Superior temporal gyrus (tissue), 1 donor: ENCODE data around the gene NT5C3B.

Experiments
- DNase-seq: peaks from one replicate; pipeline ENCODE4 v3.0.0-alpha.2; 2016; ENCODE audit errors: extremely low spot score

The NT5C3B gene

DNA sequence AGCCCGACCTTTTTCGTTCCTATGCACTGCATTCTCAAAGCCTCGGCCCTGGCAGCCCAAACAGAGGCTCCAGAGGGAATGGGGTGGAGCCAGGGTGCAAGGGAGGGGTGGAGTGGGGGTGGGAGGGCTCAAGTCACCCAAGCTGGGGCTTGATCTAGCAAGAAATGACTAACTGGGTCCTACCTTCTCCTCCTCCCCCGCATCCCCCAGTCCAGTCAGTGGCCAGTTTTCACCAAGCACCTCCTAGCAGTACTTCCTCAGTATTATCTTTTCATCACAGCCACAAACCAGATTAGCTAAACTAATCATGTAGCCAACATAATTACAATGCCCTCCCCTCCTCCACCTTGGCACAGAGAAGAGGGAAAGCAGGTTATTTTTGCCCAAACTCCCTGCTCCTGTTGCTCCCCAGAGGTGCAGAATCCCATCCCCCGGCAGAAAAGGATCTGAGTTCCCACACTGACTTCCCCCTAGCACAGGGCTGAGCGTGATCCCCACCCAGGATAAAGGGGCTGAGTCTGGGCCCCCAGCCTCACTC is 51.8 kb downstream of the NT5C3B start:
- DNase-seq, result no peak

DNA sequence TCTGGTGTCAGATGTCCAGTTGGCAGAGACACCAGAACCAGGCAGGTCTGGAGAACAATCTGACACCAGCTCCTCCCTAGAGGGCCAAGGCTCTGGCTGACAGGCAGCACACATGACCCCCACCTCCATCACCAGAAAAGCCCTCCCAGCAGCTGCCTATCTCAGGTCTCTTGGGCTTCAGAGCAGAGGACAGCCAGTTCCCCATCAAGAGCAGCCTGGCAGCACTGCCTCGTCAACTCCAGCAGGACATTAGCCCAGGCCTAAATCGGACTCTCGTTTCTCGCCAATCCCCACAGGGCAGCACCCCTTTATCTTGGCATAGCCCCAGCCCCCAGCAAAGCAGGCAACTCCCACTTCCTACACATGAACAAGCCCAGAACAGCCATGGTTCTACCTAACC is 53.9 kb downstream of the NT5C3B start:
- DNase-seq, result no peak

DNA sequence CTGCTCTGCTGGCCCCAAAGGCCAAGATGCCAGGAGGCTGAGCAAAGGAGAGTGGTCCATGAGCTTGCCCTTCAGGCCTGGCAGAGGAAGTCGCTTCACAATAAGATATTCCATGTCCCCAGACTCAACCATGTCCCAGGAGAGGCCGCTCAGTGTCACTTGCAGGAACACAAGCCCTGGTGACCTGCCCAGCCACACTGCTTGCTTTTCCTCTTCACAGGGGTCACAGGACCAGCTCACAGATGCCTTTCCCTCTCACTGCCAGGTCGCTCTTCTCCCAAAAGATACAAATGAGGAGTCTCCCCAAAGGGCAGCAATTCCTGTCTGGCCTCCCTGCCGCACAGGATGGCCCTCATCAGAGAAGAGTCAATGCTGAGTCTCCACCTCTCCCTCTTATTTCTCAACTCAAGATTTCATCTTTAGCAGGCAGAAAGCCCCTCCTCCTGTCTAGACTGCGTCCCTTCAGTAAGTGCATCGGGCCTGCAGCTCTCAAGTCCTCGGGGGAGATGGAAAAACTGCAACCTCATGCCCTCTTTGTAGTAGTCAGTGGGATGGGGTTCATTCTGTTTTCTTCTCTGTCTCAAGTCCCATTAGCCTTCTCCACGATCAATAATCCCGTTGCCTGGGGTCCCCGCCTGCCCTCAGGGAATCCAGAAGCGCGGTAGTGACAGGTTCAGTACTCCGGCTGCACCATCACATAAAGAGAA is 54.5 kb downstream of the NT5C3B start:
- DNase-seq, result no peak

DNA sequence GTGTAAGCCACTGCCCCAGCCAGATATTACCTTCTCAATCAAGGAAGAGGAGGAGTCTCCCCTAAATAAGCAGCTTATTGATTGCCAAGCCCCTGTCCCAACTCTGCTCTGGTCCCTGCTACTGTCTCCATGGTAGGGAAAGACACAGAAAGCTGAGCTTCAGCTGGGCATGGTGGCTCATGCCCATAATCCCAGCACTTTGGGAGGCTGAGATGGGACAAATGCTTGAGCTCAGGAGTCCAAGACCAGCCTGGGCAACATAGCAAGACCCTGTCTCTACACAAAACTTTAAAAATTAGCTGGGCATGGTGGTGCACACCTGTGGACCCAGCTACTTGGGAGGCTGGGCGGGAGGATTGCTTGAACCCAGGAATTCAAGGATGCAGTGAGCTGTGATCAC is 56.1 kb downstream of the NT5C3B start:
- DNase-seq, result no peak

DNA sequence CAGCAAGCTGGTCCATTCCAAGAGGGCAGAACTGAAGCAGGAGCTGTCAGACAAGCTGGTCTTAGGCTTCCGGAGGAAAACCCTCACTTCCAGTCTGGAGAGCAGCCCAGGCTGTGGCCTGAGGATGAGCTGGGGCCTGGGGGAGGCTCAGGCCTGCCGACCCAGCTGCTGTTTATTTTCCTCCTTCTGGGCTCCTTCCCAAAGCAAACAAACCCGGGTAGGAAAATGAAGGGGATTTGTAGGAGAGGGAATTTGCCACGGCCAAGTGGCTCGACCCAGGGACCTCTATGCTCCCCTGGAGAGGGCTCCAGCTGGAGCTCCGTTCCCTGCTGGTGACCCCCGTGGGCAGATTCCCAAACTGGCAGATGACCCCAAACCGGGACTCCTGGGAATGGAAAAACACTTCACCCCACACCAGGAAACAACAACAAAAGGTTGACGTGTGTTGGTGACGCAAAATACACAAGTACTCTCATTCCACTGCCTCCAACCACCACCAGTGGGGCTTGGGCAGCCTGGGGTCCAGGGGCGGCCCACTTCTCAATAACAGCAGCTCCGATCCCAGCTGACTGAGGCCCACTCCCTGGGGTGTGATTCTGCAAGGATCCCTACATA is 58.4 kb downstream of the NT5C3B start:
- peak; percentile 38 for DNase-seq

DNA sequence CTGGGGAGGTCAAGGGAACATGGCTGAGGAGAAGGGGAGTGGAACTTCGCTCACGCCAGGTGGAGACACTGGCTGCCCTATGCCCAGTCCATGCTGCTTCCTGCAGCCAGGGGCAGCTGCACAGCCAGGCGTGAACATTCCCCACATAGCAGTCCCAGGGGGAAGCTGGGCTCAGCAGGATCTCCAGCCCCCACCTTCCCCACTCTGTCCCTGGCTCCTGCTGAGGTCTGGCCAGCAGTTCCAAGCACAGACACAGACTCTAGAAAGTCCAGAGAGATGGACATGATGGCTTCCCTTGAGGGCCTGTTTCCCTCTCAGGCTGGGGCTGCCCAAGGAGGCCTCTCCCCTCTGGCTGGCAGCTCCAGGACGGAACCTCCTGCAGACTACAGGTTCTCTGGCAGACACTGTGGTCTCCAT is 58.9 kb downstream of the NT5C3B start:
- DNase-seq, result no peak

DNA sequence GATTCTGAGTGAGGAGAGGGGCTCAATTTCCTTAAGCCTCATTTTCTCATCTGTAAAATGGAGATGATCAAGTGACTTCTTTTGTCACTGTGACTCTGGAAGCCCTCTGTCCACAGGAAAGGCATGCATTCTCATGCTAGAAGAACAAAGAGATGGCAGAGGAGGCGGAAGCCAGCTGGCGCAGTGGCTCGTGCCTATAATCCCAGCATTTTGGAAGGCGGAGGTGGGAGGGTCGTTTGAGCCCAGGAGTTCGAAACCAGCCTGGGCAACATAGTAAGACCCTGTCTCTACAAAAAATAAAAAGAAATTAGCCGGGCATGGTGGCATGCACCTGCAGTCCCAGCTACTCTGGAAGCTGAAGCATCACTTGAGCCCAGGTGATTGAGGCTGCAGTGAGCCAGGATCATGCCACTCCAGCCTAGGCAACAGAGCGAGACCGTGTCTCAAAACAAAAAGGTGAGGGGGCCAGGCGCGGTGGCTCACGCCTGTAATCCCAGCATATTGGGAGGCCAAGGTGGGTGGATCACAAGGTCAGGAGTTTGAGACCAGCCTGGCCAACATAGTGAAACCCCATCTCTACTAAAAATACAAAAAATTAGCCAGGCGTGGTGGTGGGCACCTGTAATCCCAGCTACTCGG is 59.7 kb downstream of the NT5C3B start:
- peak; percentile 39 for DNase-seq

DNA sequence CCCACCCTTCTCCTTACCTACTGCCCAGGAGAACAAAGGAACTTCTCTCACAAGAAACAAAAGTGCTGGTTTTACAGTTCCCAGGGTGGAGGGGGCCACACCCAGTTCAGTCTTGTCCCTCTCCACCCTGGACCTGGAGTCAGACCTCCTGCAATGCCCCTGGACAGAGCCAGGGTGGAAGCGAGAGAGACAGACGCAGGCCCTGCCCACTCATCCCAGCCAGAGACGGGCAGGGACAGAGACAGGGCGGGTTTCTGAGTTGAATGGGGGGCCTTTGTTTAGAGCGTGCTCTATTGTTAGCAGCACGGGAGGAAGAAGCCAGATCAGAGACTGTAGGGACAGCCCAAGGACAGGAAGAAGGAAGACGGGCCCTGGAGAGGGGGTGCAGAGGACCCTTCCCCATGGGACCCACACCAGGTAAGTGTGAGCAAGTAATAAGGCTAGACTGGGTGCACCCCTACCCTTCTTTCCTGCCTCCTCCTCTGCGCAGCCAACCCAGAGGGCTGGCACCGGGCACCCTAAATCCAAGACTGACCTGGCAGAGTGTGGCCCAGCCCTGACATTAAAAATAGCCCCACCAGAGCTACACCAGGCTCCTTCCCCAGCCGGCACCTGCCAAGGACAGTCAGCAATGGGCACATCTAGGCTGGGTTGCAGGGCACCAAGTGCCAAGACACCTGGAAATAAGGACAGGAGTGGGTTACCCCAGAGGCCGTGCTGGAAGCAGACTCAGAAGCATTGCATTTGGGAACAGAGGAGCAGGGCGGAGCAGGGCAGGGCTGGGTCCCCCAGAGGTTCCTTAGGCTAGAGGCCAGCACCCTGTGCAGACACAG is 60.4 kb downstream of the NT5C3B start:
- DNase-seq, result peak; percentile 85
